OCI-LY1 (cell line): ENCODE measurements around the gene PARD3B.

Experiments used
- CTCF ChIP-seq: fragments of 200-600 bp; sonication (generic), shearing (Covaris generic); IDR thresholded peaks from 2 replicates; pipeline ENCODE4 v1.5.1; 2017; ENCODE audit warnings: mild to moderate bottlenecking, antibody characterized with exemption, low read length, moderate library complexity, mixed read lengths
- EZH2 ChIP-seq: fragments of 200-600 bp; sonication (generic), shearing (Covaris generic); IDR thresholded peaks from 2 replicates; pipeline ENCODE4 v1.8.0; 2017; ENCODE audit warnings: borderline replicate concordance, mixed run types, mild to moderate bottlenecking, antibody characterized with exemption, low read length, moderate library complexity, mixed read lengths

GRCh38 chr2:204846471-204846870, 301.2 kb downstream of the PARD3B start:
- TF ChIP-seq CTCF (no peak), EZH2 (no peak)
